ENCODE measurements around the gene FOXS1.
A peak's percentile ranks its signal among the peaks of the same experiment; 100 is the strongest.

The FOXS1 gene

GRCh38 chr20:31833931-31834521 is 11.4 kb downstream of the FOXS1 start:
- H3K9ac ChIP-seq (ENCODE audit: low read depth, low read length, poor library complexity, severe bottlenecking) = peak overlapping the region; percentile 14

GRCh38 chr20:31833130-31833930 is 12.1 kb downstream of the FOXS1 start:
- peaks cover 7% of the 10 kb centered on the region; the same call in 1 of the 2 replicates for H3K36me3 ChIP-seq (ENCODE audit: insufficient read depth, low read length)
- no peaks in the 10 kb centered on the region for H3K9me2 ChIP-seq (replicated peaks; ENCODE audit: low read depth, low read length)
- H3K9me3 ChIP-seq (ENCODE audit: insufficient read depth, low read depth, low read length) = no peaks in the 10 kb centered on the region
- no peak overlapping the region for H3K4me3 ChIP-seq (ENCODE audit: low read length, poor library complexity, severe bottlenecking)
- peaks cover 7% of the 10 kb centered on the region for H3F3A ChIP-seq (ENCODE audit: low read depth)
- peaks cover 23% of the 10 kb centered on the region; the same call in 1 of the 2 replicates for H3K79me2 ChIP-seq (ENCODE audit: insufficient read depth, low read length)
- TF ChIP-seq CTCF (conservative IDR thresholded peaks at IDR 0.05; ENCODE audit: low read length) (peak; percentile 91), EZH2phosphoT487 (IDR thresholded peaks at IDR 0.05; ENCODE audit: borderline replicate concordance) (no peak)
- peak overlapping the region; percentile 26 for H3K4me2 ChIP-seq (ENCODE audit: low read depth, low read length, poor library complexity, severe bottlenecking)
- no peaks in the 10 kb centered on the region for H4K20me1 ChIP-seq (ENCODE audit: insufficient read depth, low read length, poor library complexity, severe bottlenecking)
- peak overlapping the region; percentile 14 for H3K9ac ChIP-seq (ENCODE audit: low read depth, low read length, poor library complexity, severe bottlenecking)
- H3K4me1 ChIP-seq (ENCODE audit: insufficient read depth, low read length, poor library complexity, severe bottlenecking) = peaks cover 75% of the 10 kb centered on the region
- H2AFZ ChIP-seq (ENCODE audit: low read length) = no peak overlapping the region
- no peaks in the 10 kb centered on the region for H3K27me3 ChIP-seq (ENCODE audit: insufficient read depth, low read length, poor library complexity, severe bottlenecking)

More at GRCh38 chr20:31833931-31834521, 11.4 kb downstream of the FOXS1 start:
- Histone ChIP-seq H3K36me3 (ENCODE audit: insufficient read depth, low read length) (peaks cover 7% of the 10 kb centered on the region; the same call in 1 of the 2 replicates), H3K9me2 (replicated peaks; ENCODE audit: low read depth, low read length) (no peaks in the 10 kb centered on the region), H3K4me3 (ENCODE audit: low read length, poor library complexity, severe bottlenecking) (peak overlapping the region; percentile 3), H4K20me1 (ENCODE audit: insufficient read depth, low read length, poor library complexity, severe bottlenecking) (no peaks in the 10 kb centered on the region), H3K79me2 (ENCODE audit: insufficient read depth, low read length) (peaks cover 20% of the 10 kb centered on the region; the same call in 1 of the 2 replicates), H3K27me3 (ENCODE audit: insufficient read depth, low read length, poor library complexity, severe bottlenecking) (no peaks in the 10 kb centered on the region), H3K4me1 (ENCODE audit: insufficient read depth, low read length, poor library complexity, severe bottlenecking) (peaks cover 72% of the 10 kb centered on the region), H3K9me3 (ENCODE audit: insufficient read depth, low read depth, low read length) (no peaks in the 10 kb centered on the region), H3K4me2 (ENCODE audit: low read depth, low read length, poor library complexity, severe bottlenecking) (peak overlapping the region; percentile 26), H2AFZ (ENCODE audit: low read length) (no peak overlapping the region), H3F3A (ENCODE audit: low read depth) (peaks cover 7% of the 10 kb centered on the region)
- no peak for TF ChIP-seq EZH2phosphoT487 (IDR thresholded peaks at IDR 0.05; ENCODE audit: borderline replicate concordance)
- no peak for TF ChIP-seq CTCF (conservative IDR thresholded peaks at IDR 0.05; ENCODE audit: low read length)

DNA sequence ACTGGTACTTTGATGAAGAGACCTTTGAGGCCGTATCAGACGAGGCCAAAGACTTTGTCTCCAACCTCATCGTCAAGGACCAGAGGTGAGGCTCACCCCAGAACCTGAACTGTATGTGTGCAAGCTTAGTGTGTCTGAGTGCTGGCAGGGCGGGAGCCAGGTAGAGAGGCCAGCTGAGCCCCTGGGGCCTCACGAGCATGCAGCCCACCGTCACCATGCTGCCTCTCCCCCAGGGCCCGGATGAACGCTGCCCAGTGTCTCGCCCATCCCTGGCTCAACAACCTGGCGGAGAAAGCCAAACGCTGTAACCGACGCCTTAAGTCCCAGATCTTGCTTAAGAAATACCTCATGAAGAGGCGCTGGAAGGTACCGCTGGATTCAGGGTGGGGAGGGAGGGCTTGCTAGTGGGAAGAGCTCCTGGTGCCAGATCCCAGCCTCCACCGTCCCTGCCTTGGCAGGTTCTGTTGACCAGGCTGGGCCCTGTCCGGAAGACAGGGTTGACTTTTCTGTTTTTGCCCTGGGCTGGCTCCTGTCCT is 13.6 kb downstream of the FOXS1 start:
- H3K4me2 ChIP-seq (ENCODE audit: low read depth, low read length, poor library complexity, severe bottlenecking) = no peak overlapping the region
- H3K9me2 ChIP-seq (replicated peaks; ENCODE audit: low read depth, low read length) = no peaks in the 10 kb centered on the region
- H3K36me3 ChIP-seq (ENCODE audit: insufficient read depth, low read length) = peaks cover 7% of the 10 kb centered on the region; the same call in 1 of the 2 replicates
- no peak overlapping the region for H3K4me3 ChIP-seq (ENCODE audit: low read length, poor library complexity, severe bottlenecking)
- H2AFZ ChIP-seq (ENCODE audit: low read length) = no peak overlapping the region
- peaks cover 63% of the 10 kb centered on the region for H3K4me1 ChIP-seq (ENCODE audit: insufficient read depth, low read length, poor library complexity, severe bottlenecking)
- H3F3A ChIP-seq (ENCODE audit: low read depth) = peaks cover 7% of the 10 kb centered on the region
- no peaks in the 10 kb centered on the region for H3K9me3 ChIP-seq (ENCODE audit: insufficient read depth, low read depth, low read length)
- no peaks in the 10 kb centered on the region for H4K20me1 ChIP-seq (ENCODE audit: insufficient read depth, low read length, poor library complexity, severe bottlenecking)
- peaks cover 31% of the 10 kb centered on the region; the same call in 1 of the 2 replicates for H3K79me2 ChIP-seq (ENCODE audit: insufficient read depth, low read length)
- H3K9ac ChIP-seq (ENCODE audit: low read depth, low read length, poor library complexity, severe bottlenecking) = no peak overlapping the region
- no peak for TF ChIP-seq EZH2phosphoT487 (IDR thresholded peaks at IDR 0.05; ENCODE audit: borderline replicate concordance)
- no peaks in the 10 kb centered on the region for H3K27me3 ChIP-seq (ENCODE audit: insufficient read depth, low read length, poor library complexity, severe bottlenecking)
